Transverse colon (tissue), 4 donors: ENCODE data around the gene ANLN. TPM values are rescaled to one million over a fixed set of nuclear protein-coding genes. Genes with fewer than 3 reads are reported as not detected.

Experiments used
- DNase-seq: peaks from one replicate; pipeline ENCODE4 v3.0.0-alpha.2; 2019
- H3K27ac ChIP-seq, 4 donors: fragments of 200-600 bp; sonication (generic); 2 replicates each; pipeline ENCODE4 v1.5.1; 2016 to 2018; ENCODE audit warnings: inconsistent platforms in 4 of 4
- H3K27me3 ChIP-seq: fragments of 200-600 bp; sonication (generic); 2 replicates; pipeline ENCODE4 v1.5.1; 2017; ENCODE audit warnings: inconsistent platforms
- H3K36me3 ChIP-seq, 4 donors: fragments of 200-600 bp; sonication (generic); 2 replicates each; pipeline ENCODE4 v1.5.1; 2017 to 2019; ENCODE audit warnings: inconsistent platforms in 4 of 4
- H3K4me1 ChIP-seq, 4 donors: fragments of 200-600 bp; sonication (generic); 2 replicates each; pipeline ENCODE4 v1.5.1; 2017 to 2020; ENCODE audit warnings: inconsistent platforms in 4 of 4
- H3K4me3 ChIP-seq, 4 donors: fragments of 200-600 bp; sonication (generic); 1 replicate in 1 of 4; 2 replicates in 3 of 4; pipeline versions ENCODE4 v1.5.1 to v1.6.1; 2017 to 2019; ENCODE audit warnings: inconsistent platforms in 4 of 4
- H3K9me3 ChIP-seq, 2 donors: fragments of 200-600 bp; sonication (generic); 2 replicates each; pipeline ENCODE4 v1.5.1; 2017 to 2019; ENCODE audit warnings: inconsistent platforms in 2 of 2
- EP300 ChIP-seq: sonication (generic); formaldehyde crosslinking; IDR thresholded peaks from one replicate; pipeline ENCODE4 v1.6.1; 2017; ENCODE audit warnings: antibody characterized with exemption, low read depth
- POLR2A ChIP-seq: fragments of 450-650 bp; IDR thresholded peaks from one replicate; pipeline ENCODE4 v1.6.1; 2016; ENCODE audit warnings: antibody characterized with exemption, mild to moderate bottlenecking, moderate library complexity
- POLR2AphosphoS5 ChIP-seq, 3 donors: sonication (generic); formaldehyde crosslinking; IDR thresholded peaks; one replicate each; pipeline ENCODE4 v1.6.1; 2016; ENCODE audit warnings: antibody characterized with exemption in 3 of 3
- WGBS, 2 donors: methylation state at CpG; one replicate each; pipeline ENCODE4 v1.1.5; 2018; ENCODE audit warnings: low coverage in 1 of 2; 5-methylcytosine and 5-hydroxymethylcytosine counted together
- in situ Hi-C, 4 donors: fragments of 200-750 bp; cut with MboI; loops; one replicate each; pipeline versions ENCODE4 v1.15.0 to v1.15.1; 2017; ENCODE audit warnings: low sequenced_read_pairs in 3 of 4, low pct_ligation_motif_present in 1 of 4, low pct_unique_long_range_greater_than_20kb in 1 of 4
- intact Hi-C: fragments of 100-400 bp; cut with DNase I; formaldehyde crosslinking; loops from one replicate; pipeline ENCODE4 v1.15.1; 2023; ENCODE audit warnings: low total_unique reads
- total RNA-seq, 4 donors: library from RNA; depleted of rRNA; stranded (reverse); fragments of >200 nt; gene quantifications; one replicate each; pipeline ENCODE4 v1.1.0, GENCODE V29; 2016
- TF ChIP-seq, protein P1 (sequence below), 5 experiments: fragments of 200-600 bp in 3 of 5; fragments of 450-650 bp in 2 of 5; sonication (generic) in 3 of 5; IDR thresholded peaks; 1 replicate in 2 of 5; 2 replicates in 3 of 5; pipeline ENCODE4 v1.5.1; 2016 to 2017; ENCODE audit warnings: antibody characterized with exemption in 5 of 5, inconsistent platforms in 3 of 5, mild to moderate bottlenecking in 2 of 5, moderate library complexity in 1 of 5

Gene ANLN
- total RNA-seq, 4 donors from 2014 or later = 0.37 to 97.1 (median 5.7) TPM

DNA sequence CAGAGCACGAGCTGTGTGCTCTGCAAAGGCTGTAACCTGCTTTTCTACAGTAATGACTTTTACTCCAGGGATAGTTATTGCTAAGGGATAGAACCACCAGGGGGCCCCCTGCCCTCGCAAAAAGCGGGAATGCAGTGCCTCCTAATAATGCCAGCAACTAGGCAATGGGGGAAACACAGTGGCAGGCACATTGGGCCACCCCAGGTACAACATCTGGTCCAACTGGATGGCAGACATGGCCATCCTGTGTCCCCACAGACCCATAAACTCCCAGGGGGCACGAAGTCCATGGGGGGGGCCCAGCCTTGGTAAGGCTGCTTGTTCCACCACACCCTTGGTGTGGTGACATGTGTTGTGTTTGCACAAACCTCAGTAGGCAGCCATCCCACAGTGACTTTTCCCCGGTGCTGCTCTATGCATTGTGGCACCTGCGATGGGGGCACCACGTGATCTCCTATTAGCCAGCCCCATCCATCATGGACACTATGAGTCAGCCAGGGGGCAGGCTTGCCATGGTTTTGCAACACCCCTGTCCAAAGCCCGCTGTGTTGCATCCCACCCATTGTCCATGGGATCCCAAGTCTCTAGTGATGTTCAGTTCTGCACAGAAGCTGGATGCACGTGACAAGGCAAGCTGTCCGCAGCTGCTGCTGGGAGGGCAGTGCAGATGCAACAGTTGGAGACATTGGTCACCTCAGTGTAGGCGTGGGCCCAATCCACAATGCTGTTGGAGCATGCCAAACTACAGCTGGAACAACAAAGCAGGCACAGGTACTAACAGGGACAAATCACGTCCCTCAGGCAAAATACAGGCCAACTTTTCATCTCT, 84.0 kb downstream of the ANLN start:
- in situ Hi-C loops = loop anchor here in 2 of 4 donors (10.0 kb wide), 1 partner anchor 721 kb away; no protein-coding TSS in a partner anchor
- H3K9me3 ChIP-seq = no peaks in the 10 kb centered on the region

DNA sequence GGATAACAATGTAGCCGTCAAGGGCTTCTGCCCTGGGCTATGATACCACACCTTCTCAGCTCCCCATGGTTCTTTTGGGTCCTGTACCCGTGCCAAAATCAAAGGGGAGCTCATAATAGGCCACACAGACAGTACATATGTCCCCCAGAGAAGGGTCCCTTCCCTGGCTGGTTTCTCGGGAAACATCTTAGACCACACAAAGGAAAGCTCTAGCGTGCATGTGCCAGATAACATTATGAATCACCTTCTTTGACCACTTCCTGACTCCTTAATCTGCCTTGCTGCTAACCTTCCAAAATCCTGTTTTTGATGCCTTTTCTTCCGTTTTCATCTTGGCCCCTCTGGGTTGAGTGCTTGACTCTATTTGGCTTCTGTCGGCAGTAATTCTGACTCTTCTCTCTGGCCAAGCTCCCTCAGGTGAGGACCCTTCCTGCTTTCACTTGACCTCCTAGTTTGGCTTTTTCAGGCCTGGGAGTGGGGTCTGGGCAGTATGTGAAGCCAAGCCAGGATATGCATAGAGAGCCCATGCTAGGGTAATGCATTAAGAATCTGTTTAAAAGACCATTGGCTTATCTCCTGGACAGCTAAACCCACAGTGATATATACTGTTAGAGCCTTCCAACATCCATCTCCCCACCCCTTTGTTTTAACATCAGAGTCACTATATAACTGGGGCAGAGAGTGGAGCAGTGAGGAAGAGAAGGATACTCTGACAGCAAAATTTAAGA, 84.8 kb downstream of the ANLN start:
- Histone ChIP-seq H3K27me3 (no peaks in the 10 kb centered on the region), H3K9me3 (no peaks in the 10 kb centered on the region), H3K36me3 (no peaks in the 10 kb centered on the region), H3K4me1 (no peaks in the 10 kb centered on the region), H3K27ac (no peak overlapping the region), H3K4me3 (no peak overlapping the region)
- no peak for TF ChIP-seq POLR2AphosphoS5 (IDR thresholded peaks at IDR 0.05)
- TF ChIP-seq, protein P1, sequence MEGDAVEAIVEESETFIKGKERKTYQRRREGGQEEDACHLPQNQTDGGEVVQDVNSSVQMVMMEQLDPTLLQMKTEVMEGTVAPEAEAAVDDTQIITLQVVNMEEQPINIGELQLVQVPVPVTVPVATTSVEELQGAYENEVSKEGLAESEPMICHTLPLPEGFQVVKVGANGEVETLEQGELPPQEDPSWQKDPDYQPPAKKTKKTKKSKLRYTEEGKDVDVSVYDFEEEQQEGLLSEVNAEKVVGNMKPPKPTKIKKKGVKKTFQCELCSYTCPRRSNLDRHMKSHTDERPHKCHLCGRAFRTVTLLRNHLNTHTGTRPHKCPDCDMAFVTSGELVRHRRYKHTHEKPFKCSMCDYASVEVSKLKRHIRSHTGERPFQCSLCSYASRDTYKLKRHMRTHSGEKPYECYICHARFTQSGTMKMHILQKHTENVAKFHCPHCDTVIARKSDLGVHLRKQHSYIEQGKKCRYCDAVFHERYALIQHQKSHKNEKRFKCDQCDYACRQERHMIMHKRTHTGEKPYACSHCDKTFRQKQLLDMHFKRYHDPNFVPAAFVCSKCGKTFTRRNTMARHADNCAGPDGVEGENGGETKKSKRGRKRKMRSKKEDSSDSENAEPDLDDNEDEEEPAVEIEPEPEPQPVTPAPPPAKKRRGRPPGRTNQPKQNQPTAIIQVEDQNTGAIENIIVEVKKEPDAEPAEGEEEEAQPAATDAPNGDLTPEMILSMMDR (IDR thresholded peaks at IDR 0.05) = no peak
- TF ChIP-seq POLR2A = no peak
- no peak for TF ChIP-seq EP300
- no peak for DNase-seq
- in situ Hi-C loops (loop anchor here in 3 of 4 donors (10.0 to 25.0 kb wide), 2 partner anchors 713 to 720 kb away; no protein-coding TSS in a partner anchor), intact Hi-C loops (no loop called here)
- 75% methylated on average over 6 of the region's 6 CpGs; no CpG with 5 or more reads in 1 of the 2 donors for WGBS, 2 donors

More for the DNA sequence above, 84.0 kb downstream of the ANLN start:
- intact Hi-C loops = no loop called here
- DNase-seq = peak; percentile 55
- Histone ChIP-seq H3K27ac (no peak overlapping the region), H3K27me3 (no peaks in the 10 kb centered on the region), H3K36me3 (no peaks in the 10 kb centered on the region), H3K4me1 (no peaks in the 10 kb centered on the region), H3K4me3 (no peak overlapping the region)
- TF ChIP-seq, protein P1 (IDR thresholded peaks at IDR 0.05) = peak; percentile 43 to 57 (median 44)
- no peak for TF ChIP-seq POLR2A
- 67% methylated on average over 11 of the region's 12 CpGs; no CpG with 5 or more reads in 1 of the 2 donors for WGBS, 2 donors

DNA sequence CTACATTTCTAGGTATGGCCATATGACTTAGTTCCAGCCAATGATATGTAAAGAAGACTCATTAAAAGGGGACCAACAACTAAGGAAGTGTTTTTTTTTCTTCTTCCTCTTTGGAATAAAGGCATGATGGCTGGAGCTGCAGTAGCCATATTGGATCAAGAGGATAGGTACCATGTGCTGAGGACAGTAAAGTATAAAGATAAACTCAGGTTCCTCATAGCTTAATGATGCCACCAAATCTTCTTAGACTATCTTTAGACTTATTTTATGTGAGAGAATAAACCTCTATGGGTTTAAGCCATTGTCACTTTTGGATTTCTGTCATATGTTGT, 85.3 kb downstream of the ANLN start:
- TF ChIP-seq POLR2AphosphoS5 (IDR thresholded peaks at IDR 0.05) = no peak
- TF ChIP-seq EP300 = no peak
- TF ChIP-seq POLR2A = no peak
- TF ChIP-seq, protein P1 (IDR thresholded peaks at IDR 0.05) = no peak
- intact Hi-C loops = no loop called here
- H3K4me3 ChIP-seq = no peak overlapping the region
- in situ Hi-C loops = loop anchor here in 3 of 4 donors (10.0 to 25.0 kb wide), 2 partner anchors 712 to 720 kb away; no protein-coding TSS in a partner anchor
- H3K27ac ChIP-seq = no peak overlapping the region
- DNase-seq = no peak
- no peaks in the 10 kb centered on the region for H3K36me3 ChIP-seq
- H3K4me1 ChIP-seq = no peaks in the 10 kb centered on the region
- H3K9me3 ChIP-seq = no peaks in the 10 kb centered on the region
- H3K27me3 ChIP-seq = no peaks in the 10 kb centered on the region

DNA sequence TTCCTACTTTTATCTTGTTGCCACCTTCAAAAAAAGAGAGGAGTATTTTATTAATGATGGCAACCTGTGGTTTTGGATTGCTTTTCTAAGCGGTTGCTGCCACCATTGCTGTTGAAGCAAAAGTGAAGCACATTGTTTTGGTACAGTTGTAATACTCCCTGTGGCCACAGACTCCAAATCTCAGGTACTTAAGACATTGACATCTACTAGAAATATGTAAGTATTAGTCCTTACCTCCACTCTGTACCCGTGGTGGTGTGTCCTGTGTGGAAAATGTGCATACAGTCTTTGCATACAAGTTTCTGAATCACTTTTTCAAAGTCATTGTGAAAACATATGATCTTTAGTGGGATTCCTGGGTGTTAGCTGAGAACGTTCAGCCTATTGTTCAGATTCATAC, 85.7 kb downstream of the ANLN start:
- Histone ChIP-seq H3K9me3 (no peaks in the 10 kb centered on the region), H3K27ac (no peak overlapping the region), H3K4me3 (no peak overlapping the region), H3K4me1 (no peaks in the 10 kb centered on the region), H3K36me3 (no peaks in the 10 kb centered on the region), H3K27me3 (no peaks in the 10 kb centered on the region)
- TF ChIP-seq, protein P1 (IDR thresholded peaks at IDR 0.05) = no peak
- TF ChIP-seq POLR2A = no peak
- no peak for TF ChIP-seq POLR2AphosphoS5 (IDR thresholded peaks at IDR 0.05)
- TF ChIP-seq EP300 = no peak
- WGBS, 2 donors = 75% methylated on average over 3 of the region's 3 CpGs
- intact Hi-C loops = no loop called here
- in situ Hi-C loops = loop anchor here in 3 of 4 donors (10.0 to 25.0 kb wide), 2 partner anchors 712 to 719 kb away; no protein-coding TSS in a partner anchor
- DNase-seq = no peak
